PFSK-1 (cell line): ENCODE results near the gene EGFL7.

Experiments
- POLR2AphosphoS5 ChIP-seq: IDR thresholded peaks from 2 replicates; pipeline ENCODE4 v1.6.1; 2012; ENCODE audit warnings: low read depth, mild to moderate bottlenecking, control low read depth, low read length, moderate library complexity
- TAF1 ChIP-seq: IDR thresholded peaks from 2 replicates; pipeline ENCODE4 v1.6.1; 2012; ENCODE audit warnings: low read length, control low read depth, borderline replicate concordance; ENCODE audit not compliant: insufficient read depth

DNA sequence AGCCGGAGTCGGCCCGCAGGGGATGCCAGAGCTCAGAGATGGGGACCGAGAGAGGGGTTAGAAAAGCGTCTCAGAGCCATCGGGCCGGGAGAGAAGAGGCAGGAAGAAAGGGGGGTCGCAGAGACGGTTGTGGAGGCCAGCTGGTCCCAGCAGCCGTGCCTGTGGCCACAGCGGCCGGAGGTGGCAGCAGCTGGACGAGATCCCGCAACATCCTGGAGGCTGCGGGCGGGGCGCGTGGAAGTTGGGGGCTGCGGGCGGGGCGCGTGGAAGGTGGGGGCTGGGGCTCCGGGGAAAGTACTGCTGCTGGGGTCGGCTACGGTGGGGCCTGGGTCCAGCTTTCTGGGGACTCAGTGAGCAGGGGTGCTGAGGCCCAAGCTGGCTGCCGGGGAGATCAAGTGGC, 34.4 kb upstream of the EGFL7 start:
- TF ChIP-seq POLR2AphosphoS5 (no peak), TAF1 (no peak)
